Suppressor macrophage (primary cell): ENCODE measurements around the gene SLC28A1.
"Not testable (repeated sequence)": the region's sequence is repeated elsewhere in the genome, so short reads cannot be mapped to it uniquely, and the experiment has no call there.

ENCODE experiments used
- DNase-seq, 4 experiments: peaks; one replicate each; pipeline ENCODE4 v3.0.0-alpha.2; 2020 to 2022

The SLC28A1 gene

DNA sequence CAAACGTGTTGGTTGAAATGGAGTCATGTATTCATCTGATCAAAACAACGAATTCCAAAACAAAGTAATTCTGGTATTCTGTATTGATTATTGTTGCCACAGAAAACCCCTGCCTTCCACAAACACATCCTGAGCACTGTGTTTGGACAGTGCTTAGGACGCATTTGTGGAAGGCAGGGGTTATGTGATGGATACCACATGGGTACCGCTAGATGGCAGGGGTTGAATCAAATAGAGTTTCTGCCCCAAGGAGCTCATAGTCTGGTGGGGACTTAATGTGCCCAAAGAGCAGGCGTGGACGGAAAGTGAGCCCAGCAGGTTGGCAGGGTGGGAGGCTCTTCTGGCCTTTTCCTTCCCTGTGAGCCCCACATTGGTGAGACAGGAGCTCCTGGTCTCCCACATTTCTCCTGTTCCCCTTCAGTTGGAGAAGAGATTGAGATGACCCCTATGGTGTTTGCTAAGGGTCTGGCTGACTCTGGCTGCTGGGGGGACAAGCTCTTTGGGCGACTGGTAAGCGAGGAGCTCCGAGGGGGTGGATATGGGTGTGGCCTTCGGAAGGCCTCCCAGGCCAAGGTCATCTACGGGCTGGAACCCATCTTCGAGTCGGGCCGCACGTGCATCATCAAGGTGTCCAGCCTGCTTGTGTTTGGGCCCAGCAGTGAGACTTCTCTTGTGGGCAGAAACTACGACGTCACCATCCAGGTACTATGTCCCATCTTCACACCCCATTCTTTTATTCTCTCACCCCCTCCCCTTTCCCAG, 22.1 kb upstream of the SLC28A1 start:
- DNase-seq = no peak

DNA sequence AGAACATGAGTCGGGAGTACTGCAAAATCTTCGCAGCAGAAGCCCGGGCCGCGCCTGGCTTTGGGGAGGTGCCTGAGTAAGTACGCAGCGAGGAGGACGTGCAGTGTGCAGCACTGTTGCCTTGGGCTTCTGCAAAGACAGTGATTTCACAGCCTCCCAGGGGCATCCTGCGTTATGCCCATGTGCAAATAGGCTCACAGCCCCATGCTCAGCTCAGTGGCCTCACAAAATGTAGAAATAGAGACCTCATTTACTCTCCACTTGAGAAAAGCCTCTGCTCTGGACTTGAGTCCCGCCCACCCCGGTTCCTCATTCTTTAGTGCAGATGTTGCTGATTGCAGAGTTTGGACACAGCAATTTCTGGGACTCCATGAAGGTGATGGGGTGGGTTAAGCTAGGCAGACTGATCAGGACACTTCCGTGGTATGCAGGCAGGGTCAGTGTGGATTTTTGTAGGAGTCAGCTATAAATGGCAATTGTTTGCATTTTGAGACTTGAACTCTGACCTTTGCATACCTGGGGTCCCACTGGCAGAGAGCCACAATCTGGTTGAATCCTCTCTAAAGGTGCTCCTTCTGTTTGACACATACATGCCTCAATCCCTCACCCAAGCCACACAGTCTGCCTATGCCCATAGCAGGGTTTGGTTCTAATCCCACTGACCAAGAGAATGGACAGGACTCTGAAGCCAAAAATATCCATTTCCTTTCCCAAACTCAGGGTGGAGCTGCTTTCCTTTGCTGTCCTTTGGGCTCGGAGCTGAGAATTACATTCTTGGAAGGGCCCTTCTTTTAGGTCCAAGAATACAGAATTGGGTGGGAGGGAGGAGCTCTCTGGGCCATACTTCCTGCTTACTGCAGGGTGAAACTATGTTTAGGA, 20.7 kb upstream of the SLC28A1 start:
- peak; percentile 68 to 84 (median 82) for DNase-seq

DNA sequence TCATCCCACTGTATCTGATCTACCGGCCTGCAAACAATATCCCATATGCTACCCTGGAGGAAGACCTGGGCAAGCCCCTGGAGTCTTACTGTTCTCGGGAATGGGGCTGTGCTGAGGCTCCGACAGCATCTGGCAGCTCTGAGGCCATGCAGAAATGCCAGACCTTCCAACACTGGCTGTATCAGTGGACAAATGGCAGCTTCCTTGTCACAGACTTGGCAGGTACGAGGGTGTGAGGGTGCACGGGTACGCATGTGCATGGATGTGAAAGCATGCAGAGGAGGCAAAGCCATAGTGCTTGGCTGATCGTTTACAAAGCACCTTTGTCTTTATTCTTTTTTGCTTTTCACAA, 20.0 kb upstream of the SLC28A1 start:
- DNase-seq = no peak

DNA sequence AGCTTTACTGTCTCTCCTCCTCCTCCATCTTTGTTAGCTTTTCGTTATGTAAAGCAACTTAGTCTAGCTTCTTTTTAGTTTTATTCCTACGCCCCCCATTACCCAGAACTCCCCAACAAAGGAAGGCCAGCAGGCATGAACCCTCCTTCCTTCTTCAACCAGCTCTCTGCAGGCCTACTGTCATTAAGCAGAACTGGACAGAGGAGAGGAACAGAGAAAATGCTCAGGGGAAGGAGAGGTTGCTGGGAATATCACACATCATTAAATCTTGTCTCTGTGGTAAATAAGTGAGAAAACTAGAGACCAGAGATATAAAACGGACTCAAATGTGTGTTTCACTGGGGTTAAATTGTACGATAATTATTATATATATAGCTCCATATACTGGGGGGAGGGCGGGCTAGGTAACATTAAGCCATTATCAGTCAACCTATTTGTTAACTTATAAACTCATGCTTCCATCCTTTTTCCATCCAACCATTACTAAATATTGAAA, 19.3 kb upstream of the SLC28A1 start:
- no peak for DNase-seq

DNA sequence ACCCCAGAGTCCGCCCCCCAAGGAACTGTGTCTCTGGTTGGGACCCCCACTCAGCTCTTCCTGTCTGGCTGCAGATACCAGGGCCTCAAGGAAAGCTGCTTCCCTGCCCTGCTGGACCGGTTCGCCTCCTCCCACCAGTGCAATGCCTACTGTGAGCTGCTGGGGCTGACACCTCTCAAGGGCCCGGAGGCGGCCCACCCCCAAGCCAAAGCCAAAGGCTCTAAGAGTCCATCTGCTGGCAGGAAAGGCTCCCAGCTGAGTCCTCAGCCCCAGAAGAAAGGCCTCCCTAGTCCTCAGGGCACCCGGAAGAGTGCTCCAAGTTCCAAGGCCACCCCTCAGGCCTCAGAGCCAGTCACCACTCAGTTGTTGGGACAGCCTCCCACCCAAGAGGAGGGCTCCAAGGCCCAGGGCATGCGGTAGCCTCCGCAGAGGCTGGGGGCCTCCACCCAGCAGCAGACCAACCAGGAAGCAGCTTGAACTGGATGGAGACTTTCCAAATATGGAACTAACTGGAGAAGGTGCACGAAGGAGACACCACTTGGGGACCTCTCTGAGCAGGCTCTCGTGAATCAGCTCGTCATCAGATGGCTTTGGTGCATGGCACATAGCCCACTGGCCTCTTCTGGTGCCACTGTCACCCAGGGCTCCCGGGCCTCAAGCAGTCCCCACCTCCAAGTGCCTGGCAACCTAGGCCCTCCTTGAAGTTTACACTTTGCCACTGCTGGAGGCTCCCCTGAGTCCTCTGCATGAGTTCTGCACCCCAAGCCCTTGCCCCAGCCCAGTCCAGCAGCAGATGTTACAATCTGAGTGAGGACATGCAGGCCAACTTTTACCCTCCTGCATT, 16.2 kb upstream of the SLC28A1 start:
- no peak for DNase-seq

DNA sequence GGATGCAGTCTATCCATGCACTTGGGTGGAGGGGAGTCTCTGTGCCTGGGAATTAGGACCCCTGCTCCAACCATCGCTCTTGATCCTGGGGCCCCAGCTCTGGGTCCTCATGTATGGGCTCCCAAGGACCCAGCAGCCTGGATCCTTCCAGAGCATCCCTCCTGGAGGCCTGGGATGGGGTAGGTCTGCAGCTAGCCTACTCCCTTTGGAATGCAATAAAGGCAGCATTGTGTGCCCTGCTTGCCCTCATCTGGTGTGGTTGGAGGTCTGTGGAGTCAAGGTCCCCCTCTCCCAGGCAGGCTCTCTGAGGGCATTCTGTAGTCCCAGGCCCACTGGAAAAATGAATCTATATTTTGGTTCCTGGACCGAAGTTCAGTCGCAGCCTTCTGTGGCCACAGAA, 15.0 kb upstream of the SLC28A1 start:
- DNase-seq = no peak

DNA sequence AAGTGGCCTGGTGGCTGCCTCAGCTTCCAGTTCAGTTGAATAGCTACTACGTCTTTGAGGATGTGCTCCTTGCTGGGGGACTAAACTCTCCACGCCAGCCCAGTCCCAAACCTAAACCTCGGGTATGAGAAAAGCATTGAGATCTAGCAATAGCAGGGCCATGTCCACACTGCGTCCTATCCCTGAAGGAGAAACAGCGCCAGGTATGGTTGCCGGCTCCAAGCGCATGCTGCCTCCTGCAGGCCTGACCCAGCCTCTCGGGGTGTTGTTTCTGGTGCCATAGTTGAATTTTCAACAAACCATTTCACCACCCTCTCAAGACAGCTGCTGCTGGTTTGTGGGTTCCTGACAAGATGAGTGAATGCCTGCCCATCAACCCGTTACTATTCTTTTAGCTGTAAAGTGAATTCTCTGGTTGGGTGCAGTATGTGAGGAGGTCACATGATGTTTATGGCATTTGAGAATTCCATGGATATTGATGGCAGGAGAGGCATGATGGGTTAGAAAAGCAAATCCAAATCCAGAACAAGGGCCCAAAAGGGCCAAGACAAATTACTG, 13.0 kb upstream of the SLC28A1 start:
- DNase-seq = peak in 1 of 4 experiments; percentile 10

DNA sequence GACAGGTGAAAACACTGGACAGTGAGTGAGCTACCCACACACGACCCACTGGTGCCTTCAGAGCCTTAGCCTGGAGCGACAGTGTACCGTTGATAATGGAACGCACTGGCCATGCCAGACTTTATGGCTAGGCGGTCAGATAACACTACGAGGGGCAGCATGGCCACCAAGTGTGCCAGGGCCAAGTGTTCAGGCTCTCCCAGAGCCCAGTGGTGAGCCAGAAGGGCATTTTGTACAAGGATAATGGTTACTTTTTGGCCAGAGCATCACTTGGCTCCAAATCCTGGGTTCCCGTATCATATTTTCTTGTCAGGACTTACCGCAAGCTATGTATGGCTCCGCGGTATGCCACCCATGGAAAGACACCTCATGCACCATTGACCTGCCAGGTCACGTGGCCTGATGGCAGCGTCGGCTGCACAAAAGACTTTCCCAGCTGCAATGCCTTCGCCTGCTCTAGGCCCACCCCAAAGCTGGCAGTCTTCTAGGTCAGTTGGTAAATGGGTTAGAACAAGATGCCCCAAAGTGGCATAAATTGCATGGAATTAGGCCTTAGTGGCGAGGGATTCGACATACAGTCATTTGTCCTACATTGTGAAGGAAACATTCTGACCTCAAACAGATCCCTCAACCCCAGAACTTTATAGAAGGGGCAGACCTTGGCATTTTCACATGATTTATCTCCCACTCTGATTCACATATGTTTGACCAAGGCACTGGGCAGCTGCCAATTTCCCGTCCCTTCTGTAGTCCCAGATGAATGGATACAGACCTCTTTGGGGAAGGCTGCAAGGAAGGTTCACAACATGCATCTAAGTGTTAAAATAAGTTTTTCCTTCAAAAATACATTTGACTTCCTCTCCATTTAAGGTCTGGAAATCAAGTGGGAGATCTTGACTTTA, 12.2 kb upstream of the SLC28A1 start:
- DNase-seq = no peak

DNA sequence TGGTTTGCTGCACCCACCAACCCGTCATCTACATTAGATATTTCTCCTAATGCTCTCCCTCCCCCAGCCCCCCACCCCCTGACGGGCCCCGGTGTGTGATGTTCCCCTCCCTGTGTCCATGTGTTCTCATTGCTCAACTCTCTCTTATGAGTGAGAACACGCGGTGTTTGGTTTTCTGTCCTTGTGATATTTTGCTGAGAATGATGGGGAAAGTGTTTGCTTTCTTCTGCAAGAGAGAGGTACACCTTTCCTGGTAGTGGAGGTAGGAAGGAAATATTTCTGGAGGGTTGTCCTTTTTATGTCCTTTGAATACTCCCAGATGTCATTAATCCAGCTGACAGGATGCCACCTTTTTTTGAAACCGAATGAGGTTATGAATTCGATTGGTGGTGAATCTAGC, 10.5 kb upstream of the SLC28A1 start:
- no peak for DNase-seq

DNA sequence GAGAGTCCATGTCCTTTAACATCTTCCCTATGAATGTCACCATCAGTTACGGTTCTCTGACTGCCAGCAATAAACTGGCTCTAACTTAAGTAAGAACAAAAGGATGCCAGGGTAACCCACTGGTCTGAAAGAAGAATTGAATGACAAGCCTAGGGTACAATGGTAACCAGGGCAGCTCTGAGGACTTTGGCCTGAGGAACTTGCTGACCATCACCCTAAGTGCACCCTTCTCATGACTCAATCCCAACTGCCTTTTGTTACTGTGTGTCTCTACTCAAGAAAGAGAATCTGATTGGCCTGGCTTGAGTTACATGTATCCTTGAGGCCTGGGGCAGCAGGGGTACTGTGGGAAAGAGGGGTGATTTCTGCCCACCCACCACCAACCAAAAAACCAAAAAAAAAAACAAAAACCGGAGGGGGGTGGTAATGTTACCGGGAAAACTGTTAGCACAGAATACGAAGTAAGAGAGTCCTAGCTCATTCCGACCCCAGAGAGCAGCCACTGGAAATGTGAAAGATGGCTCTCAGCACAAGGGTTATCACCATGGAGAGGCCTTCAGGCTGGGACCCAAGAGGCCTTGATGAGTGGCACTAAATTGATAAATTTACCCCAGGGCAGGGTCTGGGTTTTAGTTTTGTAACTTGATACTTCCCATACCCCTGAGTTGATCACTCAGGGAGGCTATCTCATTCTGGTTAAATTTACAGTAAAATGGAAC, 9.3 kb upstream of the SLC28A1 start:
- no peak for DNase-seq

DNA sequence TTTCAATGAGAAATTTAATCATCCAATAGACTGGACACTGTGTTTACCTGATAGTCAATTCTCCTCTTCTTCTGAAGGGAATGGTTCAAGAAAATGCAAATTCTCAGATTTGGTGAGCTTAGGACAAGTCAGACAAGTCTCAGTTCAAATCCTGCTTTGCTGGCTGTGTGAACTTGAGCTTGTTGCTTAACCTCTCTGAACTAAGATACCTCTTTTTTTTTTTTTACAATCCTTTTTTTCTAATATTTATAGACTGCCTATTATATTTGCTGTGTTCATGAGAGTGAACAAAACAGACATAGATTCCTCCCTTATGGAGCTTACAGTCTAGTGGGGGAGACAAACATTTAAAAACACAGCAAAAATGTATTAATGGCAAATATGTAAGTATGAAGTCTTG, 8.2 kb upstream of the SLC28A1 start:
- DNase-seq = no peak

DNA sequence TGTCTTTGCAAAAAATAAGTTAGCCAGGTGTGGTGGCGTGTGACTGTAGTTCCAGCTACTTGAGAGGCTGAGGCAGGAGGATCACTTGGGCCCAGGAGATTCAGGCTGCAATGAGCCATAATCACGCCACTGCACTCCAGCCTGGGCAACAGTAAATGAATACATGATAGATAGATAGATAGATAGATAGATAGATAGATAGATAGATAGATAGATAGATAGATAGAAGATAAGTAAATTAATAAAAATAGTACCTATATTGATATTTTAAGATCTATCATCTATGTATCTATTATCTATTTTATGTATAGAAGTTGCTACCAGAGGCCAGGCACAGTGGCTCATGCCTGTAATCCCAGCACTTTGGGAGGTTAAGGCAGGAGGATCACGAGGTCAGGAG, 6.8 kb upstream of the SLC28A1 start:
- not testable (repeated sequence) for DNase-seq

DNA sequence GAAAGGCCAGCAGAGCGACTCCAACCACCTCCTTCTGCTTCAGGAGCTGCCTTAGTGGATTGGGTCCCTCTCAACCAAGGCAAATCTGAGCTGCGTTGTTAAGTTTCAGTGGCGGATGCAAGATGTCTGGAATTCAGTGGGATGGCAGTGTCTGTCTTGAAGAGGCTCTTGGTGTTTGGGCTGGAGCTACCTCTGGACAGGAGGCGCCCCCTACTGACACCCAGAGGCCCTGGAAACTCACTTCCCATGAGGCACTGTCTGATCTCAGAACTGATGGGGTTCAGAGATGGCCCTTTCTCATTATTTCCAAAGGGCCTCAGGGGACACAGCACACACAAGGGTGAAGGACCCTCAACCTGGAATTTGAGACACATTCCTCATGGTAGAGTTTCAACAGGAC, 6.0 kb upstream of the SLC28A1 start:
- peak; percentile 78 to 88 (median 86) for DNase-seq

DNA sequence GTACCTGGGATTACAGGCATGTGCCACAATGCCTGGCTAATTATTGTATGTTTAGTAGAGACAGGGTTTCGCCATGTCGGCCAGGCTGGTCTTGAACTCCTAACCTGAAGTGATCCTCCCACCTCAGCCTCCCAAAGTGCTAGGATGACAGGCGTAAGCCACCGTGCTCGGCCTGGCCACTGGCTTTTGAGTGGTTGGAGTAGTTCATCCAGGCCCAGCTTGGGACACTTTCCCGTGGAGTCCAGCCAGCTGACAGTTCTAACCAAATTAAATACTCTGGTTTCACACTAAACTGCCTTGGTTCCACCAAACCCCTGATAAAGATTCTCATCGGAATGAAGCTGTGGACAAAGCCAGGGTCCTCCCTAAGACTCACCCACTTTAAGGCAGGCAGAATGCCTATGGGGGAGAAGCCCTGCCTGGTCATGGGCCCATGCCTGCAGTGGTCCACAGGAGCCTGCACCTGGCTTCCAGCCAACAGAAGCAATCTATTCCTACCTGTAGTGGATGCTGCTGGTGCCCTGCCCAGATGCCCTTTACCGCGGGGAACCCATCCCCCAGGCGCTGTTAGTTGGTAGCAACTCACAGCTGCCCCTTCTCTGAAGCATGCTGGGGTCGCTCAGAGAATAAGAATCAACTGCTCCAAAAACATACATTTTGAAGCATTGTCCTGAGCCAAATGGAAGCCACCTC, 5.2 kb upstream of the SLC28A1 start:
- DNase-seq = no peak

DNA sequence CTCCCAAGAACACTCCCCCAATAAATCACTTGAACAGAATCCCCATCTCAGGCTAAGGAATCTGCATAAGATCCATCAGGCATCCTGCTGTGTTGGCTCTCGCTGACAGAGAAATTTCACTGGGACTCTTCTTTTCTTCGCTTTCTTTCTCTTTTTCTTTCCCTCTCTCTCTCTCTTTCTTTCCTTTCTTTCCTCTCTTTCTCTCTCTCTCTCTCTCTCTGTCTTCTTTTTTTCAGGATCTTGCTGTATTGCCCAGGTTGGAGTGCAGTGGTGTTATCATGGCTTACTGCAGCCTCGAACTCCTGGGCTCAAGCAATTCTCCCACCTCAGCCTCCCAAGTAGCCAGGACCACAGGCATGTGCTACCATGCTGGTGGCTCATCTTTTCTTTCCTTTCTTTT, 4.5 kb upstream of the SLC28A1 start:
- no peak for DNase-seq

DNA sequence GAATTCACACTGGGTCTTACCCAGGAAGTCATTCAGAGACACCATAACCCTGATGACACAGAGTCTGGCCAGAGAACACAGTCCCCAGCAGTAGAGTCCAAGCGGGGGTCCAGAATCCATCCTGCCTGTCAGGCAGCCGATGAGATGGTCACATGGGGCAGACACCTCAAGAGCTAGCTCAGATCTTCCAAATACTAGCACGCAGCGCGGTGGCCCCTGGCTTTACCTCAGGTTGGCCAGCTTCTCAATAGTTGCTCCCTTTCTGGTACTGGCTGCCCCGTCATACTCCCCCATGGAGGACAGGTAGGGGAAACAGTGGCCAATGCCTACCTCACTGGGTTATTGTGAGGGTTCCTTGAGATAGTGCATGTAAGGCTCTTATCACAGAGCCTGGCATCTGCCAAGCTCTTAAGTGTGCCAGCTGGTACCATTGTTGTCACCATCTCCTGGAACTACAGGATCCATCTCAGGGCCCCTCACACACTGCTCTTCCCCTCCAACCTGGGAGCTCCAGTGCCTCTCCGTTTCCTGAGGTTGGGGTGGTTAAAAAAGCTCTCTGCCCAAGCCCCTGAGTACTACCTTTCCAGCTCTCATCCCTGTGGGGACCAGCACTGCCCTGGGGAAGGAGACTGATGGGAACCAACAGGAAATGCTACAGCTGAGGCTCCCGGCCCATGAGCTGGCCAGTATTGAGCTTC, 3.5 kb upstream of the SLC28A1 start:
- DNase-seq = no peak

DNA sequence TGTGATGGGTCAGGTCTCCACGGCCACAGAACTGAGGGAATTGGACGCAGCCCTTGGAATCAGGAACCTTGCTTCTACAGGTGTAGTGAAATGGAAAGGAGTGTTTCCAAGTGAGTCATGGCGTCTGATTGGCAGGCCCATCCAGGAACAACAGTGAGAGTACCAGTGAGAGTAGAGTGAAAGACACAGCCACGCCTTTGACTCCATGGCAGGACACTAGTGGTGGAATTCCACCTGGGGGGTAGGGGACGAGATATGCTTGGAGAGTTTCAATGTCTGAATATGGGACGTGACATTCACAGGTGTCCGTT, 3.0 kb upstream of the SLC28A1 start:
- DNase-seq = no peak

DNA sequence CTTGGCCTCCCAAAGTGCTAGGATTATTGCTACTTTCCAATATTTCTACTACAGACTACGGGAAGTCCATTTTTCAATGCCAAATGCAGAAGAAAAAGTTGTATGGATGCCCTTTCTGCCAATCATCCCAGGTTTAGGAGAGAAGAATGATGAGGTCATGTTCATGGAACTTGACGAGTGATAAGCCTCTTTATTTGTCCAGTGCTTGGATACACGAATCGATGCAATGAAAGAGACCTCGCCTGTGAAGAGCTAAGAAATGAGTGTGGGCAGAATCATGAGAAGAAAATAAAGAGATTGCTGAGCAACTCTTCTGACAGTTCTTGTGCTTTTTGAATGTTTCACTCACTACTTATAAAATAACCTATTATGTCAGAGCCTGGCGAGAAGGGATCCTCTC, 996 bp upstream of the SLC28A1 start:
- DNase-seq = no peak

DNA sequence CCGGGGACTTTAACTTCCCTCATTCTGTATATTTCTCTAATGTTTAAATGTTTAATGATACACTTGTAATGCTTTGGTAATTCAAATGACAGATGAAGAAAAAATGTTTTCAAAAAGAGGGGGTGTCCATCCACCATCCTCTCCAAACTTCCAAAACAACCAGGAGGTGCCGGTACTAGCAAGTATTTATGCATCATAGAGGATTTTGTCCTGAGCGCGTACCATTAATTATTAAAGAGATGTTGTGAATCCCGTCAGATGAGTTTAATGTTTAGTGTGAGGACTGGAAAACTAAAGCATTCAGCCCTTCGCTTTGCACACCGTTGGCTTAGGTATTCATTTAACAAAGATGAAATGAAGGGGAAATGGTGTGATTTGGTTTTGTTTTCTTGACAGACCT, 1.3 kb downstream of the SLC28A1 start:
- no peak for DNase-seq
